Measurements from ENCODE around the gene DGKK. TPM values are rescaled to one million over a fixed set of nuclear protein-coding genes. Genes with fewer than 3 reads are reported as not detected.

DGKK gene
- total and polyA plus RNA-seq, 2 of the 4 experiments (the other 2 are of a cell fraction) = not detected

DNA sequence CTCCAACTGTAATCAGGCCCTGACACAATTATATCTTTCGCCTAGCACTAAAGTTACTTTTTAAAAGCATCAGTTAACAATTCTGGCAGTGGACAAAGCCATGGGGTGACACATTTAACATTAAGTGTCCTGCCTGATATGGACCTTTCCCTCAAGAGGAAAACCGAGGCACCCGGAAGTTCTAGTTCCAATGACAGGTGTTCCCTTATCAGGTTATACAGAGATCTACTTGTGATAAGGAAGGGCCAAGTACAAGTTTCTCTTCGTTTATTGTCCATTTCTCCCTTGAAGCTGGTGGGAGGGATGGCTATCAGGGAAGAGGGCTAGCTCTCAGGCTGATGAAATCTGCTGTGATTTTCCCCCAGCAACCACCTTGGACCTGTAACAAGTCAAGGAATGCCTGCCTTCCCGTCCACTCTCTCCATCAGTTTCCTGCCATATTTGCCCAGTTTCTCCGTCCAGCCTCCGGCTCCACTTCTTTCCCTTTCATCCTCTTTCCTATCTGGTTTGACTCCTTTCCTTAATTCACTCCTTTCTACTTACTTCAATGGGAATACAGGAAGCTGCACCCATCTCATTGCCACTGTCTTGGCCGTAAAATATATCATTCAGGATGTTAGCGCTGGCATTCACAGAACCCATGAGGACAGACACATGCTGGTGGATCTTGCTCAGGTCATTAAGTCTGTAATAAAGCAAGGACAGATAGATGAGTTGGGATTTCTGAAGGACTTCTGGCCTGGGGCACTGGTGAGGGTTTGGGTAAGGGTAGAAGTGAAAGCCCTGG lies 95.0 kb downstream of the DGKK start:
- H2AFZ ChIP-seq (replicated peaks; ENCODE audit: low read length, poor library complexity) = no peak overlapping the region
- no peaks in the 10 kb centered on the region for H3K4me1 ChIP-seq (ENCODE audit: control insufficient read depth, insufficient read depth, low read length)
- peaks cover 6% of the 10 kb centered on the region for H3K27me3 ChIP-seq (ENCODE audit: control insufficient read depth, insufficient read depth, low read length)
- POLR2A ChIA-PET (ENCODE audit: unreplicated experiment) = no interaction called here
- H3K9ac ChIP-seq (ENCODE audit: low read depth, low read length) = no peak overlapping the region
- no peak for DNase-seq
- no peak overlapping the region for H2BK120ac ChIP-seq (ENCODE audit: low read depth, low read length)
- H3K14ac ChIP-seq (replicated peaks; ENCODE audit: low read depth, low read length) = no peak overlapping the region
- CTCF ChIA-PET = no interaction called here
- no peaks in the 10 kb centered on the region for H3K79me1 ChIP-seq (ENCODE audit: low read depth in 1 of 2, low read length in 2 of 2)
- no peak overlapping the region for H4K5ac ChIP-seq (ENCODE audit: low read depth, low read length)
- no peak overlapping the region for H2AK5ac ChIP-seq (ENCODE audit: low read depth, low read length)
- H2BK5ac ChIP-seq (ENCODE audit: low read depth, low read length, poor library complexity, severe bottlenecking) = no peak overlapping the region
- in situ Hi-C loops (cut with MboI; ENCODE audit: low sequenced_read_pairs) (no loop called here), dilution Hi-C loops (cut with HindIII; ENCODE audit: low sequenced_read_pairs, unreplicated experiment) (no loop called here), intact Hi-C loops (cut with micrococcal nuclease) (no loop called here)
- no peaks in the 10 kb centered on the region for H3K9me1 ChIP-seq (ENCODE audit: insufficient read depth, low read length)
- 37% methylated on average over 4 of the region's 9 CpGs; no CpG with 5 or more reads in 1 of the 2 experiments for WGBS, 2 experiments (ENCODE audit: extremely low coverage in 2 of 2, insufficient read length in 1 of 2)
- H2BK20ac ChIP-seq (ENCODE audit: low read depth, low read length) = no peak overlapping the region
- BruUV-seq (replicated peaks) = no TSS peak
- no peak overlapping the region for H3K4ac ChIP-seq (ENCODE audit: low read depth, low read length)
- H3K18ac ChIP-seq (ENCODE audit: low read depth, low read length) = no peak overlapping the region
- no peaks in the 10 kb centered on the region for H3K9me3 ChIP-seq (ENCODE audit: control insufficient read depth, insufficient read depth, low read length)
- H3K36me3 ChIP-seq (ENCODE audit: control insufficient read depth, insufficient read depth, low read length) = no peaks in the 10 kb centered on the region
- no peak overlapping the region for H4K91ac ChIP-seq (ENCODE audit: insufficient read depth, low read depth, low read length)
- H3K4me2 ChIP-seq (ENCODE audit: low read depth, low read length) = no peak overlapping the region
- TF ChIP-seq RFX5 (IDR thresholded peaks at IDR 0.05; ENCODE audit: low read depth, low read length) (no peak), POLR2A (IDR thresholded peaks at IDR 0.05; ENCODE audit: low read depth, low read length) (no peak), FOS (IDR thresholded peaks at IDR 0.05; ENCODE audit: low read depth, low read length) (no peak), CEBPB (IDR thresholded peaks at IDR 0.05; ENCODE audit: low read depth, low read length) (no peak), CHD1 (IDR thresholded peaks at IDR 0.05; ENCODE audit: low read depth, low read length) (no peak), BHLHE40 (IDR thresholded peaks at IDR 0.05; ENCODE audit: low read depth, low read length) (no peak), MAZ (IDR thresholded peaks at IDR 0.05; ENCODE audit: borderline replicate concordance, low read depth, low read length) (no peak), MXI1 (IDR thresholded peaks at IDR 0.05; ENCODE audit: borderline replicate concordance, low read depth, low read length) (no peak), RCOR1 (IDR thresholded peaks at IDR 0.05; ENCODE audit: insufficient replicate concordance, low read length) (no peak), SMC3 (IDR thresholded peaks at IDR 0.05; ENCODE audit: low read depth, low read length) (no peak), NFE2L2 (IDR thresholded peaks at IDR 0.05; ENCODE audit: low read depth, low read length) (no peak), MAFK (IDR thresholded peaks at IDR 0.05; ENCODE audit: low read depth, low read length) (no peak), RAD21 (IDR thresholded peaks at IDR 0.05; ENCODE audit: low read length) (no peak)
- TF ChIP-seq, protein P1, sequence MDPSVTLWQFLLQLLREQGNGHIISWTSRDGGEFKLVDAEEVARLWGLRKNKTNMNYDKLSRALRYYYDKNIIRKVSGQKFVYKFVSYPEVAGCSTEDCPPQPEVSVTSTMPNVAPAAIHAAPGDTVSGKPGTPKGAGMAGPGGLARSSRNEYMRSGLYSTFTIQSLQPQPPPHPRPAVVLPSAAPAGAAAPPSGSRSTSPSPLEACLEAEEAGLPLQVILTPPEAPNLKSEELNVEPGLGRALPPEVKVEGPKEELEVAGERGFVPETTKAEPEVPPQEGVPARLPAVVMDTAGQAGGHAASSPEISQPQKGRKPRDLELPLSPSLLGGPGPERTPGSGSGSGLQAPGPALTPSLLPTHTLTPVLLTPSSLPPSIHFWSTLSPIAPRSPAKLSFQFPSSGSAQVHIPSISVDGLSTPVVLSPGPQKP (IDR thresholded peaks at IDR 0.05; ENCODE audit: borderline replicate concordance, low read depth, low read length) = no peak
- TF ChIP-seq, protein P2, sequence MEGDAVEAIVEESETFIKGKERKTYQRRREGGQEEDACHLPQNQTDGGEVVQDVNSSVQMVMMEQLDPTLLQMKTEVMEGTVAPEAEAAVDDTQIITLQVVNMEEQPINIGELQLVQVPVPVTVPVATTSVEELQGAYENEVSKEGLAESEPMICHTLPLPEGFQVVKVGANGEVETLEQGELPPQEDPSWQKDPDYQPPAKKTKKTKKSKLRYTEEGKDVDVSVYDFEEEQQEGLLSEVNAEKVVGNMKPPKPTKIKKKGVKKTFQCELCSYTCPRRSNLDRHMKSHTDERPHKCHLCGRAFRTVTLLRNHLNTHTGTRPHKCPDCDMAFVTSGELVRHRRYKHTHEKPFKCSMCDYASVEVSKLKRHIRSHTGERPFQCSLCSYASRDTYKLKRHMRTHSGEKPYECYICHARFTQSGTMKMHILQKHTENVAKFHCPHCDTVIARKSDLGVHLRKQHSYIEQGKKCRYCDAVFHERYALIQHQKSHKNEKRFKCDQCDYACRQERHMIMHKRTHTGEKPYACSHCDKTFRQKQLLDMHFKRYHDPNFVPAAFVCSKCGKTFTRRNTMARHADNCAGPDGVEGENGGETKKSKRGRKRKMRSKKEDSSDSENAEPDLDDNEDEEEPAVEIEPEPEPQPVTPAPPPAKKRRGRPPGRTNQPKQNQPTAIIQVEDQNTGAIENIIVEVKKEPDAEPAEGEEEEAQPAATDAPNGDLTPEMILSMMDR (conservative IDR thresholded peaks at IDR 0.05; ENCODE audit: low read depth, low read length) = no peak
- TF ChIP-seq, protein P3, sequence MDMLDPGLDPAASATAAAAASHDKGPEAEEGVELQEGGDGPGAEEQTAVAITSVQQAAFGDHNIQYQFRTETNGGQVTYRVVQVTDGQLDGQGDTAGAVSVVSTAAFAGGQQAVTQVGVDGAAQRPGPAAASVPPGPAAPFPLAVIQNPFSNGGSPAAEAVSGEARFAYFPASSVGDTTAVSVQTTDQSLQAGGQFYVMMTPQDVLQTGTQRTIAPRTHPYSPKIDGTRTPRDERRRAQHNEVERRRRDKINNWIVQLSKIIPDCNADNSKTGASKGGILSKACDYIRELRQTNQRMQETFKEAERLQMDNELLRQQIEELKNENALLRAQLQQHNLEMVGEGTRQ (IDR thresholded peaks at IDR 0.05; ENCODE audit: low read depth, low read length) = no peak
- H4K8ac ChIP-seq (ENCODE audit: low read depth in 2 of 2, low read length in 2 of 2) = no peak overlapping the region
- H3K23ac ChIP-seq (ENCODE audit: low read depth, low read length) = no peak overlapping the region
- no peak overlapping the region for H2BK15ac ChIP-seq (ENCODE audit: low read depth, low read length)
- no peak overlapping the region for H3K56ac ChIP-seq (ENCODE audit: extremely low read depth, insufficient read depth, low read length)
- H4K20me1 ChIP-seq (ENCODE audit: insufficient read depth, low read length) = no peaks in the 10 kb centered on the region
- H2AK9ac ChIP-seq (replicated peaks; ENCODE audit: low read depth, low read length, poor library complexity) = no peak overlapping the region
- no peak overlapping the region for H3K27ac ChIP-seq (ENCODE audit: insufficient read depth, low read length)
- ATAC-seq (ENCODE audit: low read depth) = no peak
- H3K4me3 ChIP-seq (ENCODE audit: insufficient read depth, low read depth, low read length) = no peak overlapping the region

All from IMR-90 (cell line).